IPS DF 6.9 (cell line): ENCODE measurements around the gene ADCY3.

Experiments
- DNase-seq: peaks from one replicate; pipeline ENCODE4 v3.0.0-alpha.2; 2013; ENCODE audit warnings: low read depth, low spot score
- H3K27ac ChIP-seq: one replicate; pipeline ENCODE4 v1.5.1; 2013; ENCODE audit warnings: low read length, control low read depth
- H3K27me3 ChIP-seq: 2 replicates; pipeline ENCODE4 v1.6.1; 2013; ENCODE audit warnings: mild to moderate bottlenecking, low read length; ENCODE audit not compliant: control insufficient read depth, insufficient read depth
- H3K36me3 ChIP-seq: 2 replicates; pipeline ENCODE4 v1.6.1; 2013; ENCODE audit warnings: low read length; ENCODE audit not compliant: control insufficient read depth, insufficient read depth
- H3K4me1 ChIP-seq: 2 replicates; pipeline ENCODE4 v1.6.1; 2013; ENCODE audit warnings: low read length; ENCODE audit not compliant: control insufficient read depth, insufficient read depth
- H3K4me3 ChIP-seq: 2 replicates; pipeline ENCODE4 v1.5.1; 2013; ENCODE audit warnings: mild to moderate bottlenecking, low read length
- H3K9me3 ChIP-seq: 2 replicates; pipeline ENCODE4 v1.6.1; 2013; ENCODE audit warnings: low read length, inconsistent platforms; ENCODE audit not compliant: control insufficient read depth, insufficient read depth
- WGBS: extraction: QIAGEN DNeasy Blood & Tissue Kit; methylation state at CpG from one replicate; pipeline ENCODE4 v1.1.7; 2013; ENCODE audit warnings: mixed read lengths, missing lambda C conversion rate; ENCODE audit not compliant: insufficient read length, insufficient coverage; 5-methylcytosine and 5-hydroxymethylcytosine counted together

The ADCY3 gene

DNA sequence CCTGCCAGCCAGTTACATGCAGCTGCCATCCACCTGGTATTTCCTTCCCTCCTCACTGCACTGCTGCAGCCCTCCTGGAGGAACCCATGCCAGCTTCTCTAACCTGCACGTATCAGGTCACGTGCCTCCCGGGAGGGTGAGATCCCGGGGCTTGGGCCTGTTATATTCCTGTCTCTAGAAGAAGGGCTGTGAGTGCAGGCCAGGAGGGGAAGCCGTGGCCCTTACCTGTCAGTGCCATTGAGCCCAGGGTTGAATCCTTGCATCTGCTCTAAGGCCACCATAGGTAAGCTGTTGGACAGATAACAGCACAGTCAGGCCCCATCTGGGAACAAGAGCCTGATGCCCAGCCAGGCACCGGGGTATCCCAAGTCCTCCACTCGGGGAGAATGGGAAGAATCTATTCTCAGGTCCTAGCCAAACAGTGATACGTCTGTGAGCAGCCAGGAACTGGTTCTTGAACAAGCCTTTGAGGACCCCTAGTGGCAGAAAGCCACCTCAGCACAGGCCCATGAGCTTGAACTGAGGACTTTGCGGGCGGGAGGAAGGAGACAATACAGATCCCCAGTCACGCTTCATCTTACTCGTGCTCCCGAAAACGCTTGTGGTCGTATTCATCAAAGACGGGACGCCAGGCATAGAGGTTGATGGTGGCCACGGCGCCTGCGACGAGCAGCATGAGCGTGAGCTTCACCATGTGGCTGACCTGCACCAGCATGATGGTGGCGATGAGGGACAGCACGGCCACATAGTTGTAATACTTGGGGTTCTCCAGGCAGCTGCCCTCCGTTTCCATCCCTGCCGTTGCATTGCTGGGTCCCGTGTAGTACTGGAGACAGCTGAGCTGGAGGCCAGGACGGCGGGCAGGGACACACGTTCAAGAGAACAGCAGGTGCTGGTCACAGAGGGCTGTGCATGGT lies 92.5 kb downstream of the ADCY3 start:
- Histone ChIP-seq H3K36me3 (no peaks in the 10 kb centered on the region; the same call in 1 of the 2 replicates), H3K4me1 (peaks cover 4% of the 10 kb centered on the region), H3K27ac (no peak overlapping the region), H3K4me3 (no peak overlapping the region), H3K9me3 (no peaks in the 10 kb centered on the region), H3K27me3 (no peaks in the 10 kb centered on the region)
- DNase-seq = peak; percentile 90
- WGBS = no CpG with 5 or more reads among the region's 30 CpGs

DNA sequence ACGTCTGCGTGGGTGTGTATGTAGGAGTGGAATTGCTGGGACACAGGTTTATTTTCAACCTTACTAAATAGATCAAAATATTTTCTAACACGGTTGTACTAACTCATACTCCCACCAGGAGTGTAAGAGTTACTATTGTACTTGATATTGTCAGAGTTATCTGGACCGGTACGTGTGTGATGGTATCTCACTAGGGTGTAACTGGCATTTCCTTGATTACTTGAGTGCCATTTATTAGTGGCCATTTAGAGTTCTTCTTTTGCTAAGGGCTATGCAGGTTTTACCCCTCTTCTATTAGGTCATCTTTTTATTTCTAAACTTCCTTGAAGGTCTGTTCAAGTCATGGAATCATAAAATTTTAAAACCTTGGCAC lies 93.3 kb downstream of the ADCY3 start:
- no CpG with 5 or more reads among the region's 5 CpGs for WGBS
- Histone ChIP-seq H3K4me1 (peaks cover 8% of the 10 kb centered on the region; the same call in 1 of the 2 replicates), H3K9me3 (no peaks in the 10 kb centered on the region), H3K36me3 (no peaks in the 10 kb centered on the region; the same call in 1 of the 2 replicates), H3K4me3 (no peak overlapping the region), H3K27me3 (no peaks in the 10 kb centered on the region), H3K27ac (no peak overlapping the region)
- no peak for DNase-seq

DNA sequence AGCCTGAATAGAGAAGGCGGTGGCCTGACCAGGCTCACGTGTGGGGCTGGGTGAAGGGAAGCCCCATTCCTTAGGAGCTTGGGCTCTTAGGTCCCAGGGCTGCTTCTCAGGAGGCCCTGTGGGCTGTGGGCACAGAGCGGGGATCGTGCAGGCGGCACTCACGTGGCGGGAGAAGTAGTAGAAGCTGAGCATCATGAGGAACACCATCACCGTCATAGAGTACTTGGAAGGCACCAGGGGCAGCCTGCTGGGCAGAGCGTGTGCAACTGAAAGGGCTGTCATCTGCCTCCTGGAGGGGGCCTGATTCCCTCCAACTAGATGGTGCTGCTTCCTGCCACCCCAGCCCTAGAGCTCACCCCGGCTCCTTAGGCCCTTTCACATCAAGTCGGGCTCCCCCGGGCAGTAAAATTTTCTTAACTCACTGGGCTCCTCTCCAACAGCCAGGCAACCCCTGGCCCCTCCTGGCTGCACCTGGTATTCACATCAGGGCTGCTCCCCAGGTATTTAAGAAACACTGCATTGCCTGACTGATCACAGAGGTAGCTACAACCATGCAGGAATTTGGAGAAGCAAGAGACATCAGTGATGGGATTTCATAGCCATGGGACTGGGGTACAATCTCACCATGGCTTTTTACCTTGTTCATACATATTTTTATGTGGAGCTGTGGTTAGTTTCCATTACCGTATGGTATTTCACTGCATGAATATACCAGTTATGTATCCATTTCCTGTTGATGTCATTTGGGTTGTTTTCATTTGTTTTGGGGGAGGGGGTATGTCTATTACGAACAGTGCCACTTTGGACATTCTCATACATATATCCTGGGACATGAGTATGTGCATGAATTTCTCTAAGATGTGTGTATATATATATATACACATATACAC lies 93.9 kb downstream of the ADCY3 start:
- WGBS = no CpG with 5 or more reads among the region's 14 CpGs
- H3K4me1 ChIP-seq = peaks cover 13% of the 10 kb centered on the region; the same call in 1 of the 2 replicates
- H3K9me3 ChIP-seq = no peaks in the 10 kb centered on the region
- no peaks in the 10 kb centered on the region for H3K27me3 ChIP-seq
- no peaks in the 10 kb centered on the region; the same call in 1 of the 2 replicates for H3K36me3 ChIP-seq
- DNase-seq = no peak
- no peak overlapping the region for H3K27ac ChIP-seq
- H3K4me3 ChIP-seq = no peak overlapping the region

DNA sequence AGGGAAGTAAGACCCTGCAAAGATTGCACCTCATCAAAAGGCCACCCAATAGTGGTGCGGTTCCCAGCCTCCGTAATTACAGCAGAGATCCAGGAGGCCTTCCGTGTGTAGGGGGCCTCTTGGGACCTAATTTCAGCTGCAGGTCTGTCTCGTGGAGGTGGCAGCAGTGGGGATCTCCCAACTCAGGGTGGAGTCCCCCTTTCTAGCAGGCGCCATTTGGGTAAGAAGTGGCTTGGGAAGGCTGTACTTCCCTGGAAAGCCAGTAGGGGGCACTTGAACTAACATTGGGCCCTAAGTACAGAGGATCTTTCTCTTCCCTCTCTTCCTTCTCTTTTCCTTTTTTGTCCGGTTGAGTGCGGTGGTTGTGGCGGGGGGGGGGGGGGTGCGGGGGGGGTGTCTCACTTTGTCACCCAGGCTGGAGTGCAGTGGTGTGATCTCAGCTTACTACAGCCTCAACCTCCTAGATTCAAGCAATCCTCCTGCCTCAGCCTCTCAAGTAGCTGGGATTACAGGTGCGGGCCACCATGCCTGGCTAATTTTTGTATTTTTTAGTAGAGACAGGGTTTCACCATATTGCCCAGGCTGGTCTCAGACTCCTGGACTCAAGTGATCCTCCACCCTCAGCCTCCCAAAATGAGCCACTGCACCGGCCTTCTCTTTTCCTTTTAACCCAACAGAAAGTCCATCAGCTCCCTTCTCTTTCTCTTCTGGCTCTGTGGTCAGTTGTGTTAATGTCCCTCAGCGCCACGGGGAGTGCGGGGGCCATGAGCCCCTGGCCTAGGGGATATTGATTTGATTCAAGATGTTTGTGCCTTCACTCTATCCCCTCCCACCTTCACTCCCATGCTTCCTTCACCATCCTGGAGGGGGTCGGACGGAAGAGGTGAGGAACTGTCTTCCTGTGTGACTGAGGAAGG lies 94.8 kb downstream of the ADCY3 start:
- no peak overlapping the region for H3K4me3 ChIP-seq
- H3K27me3 ChIP-seq = no peaks in the 10 kb centered on the region
- H3K27ac ChIP-seq = no peak overlapping the region
- no peaks in the 10 kb centered on the region; the same call in 1 of the 2 replicates for H3K36me3 ChIP-seq
- DNase-seq = no peak
- no CpG with 5 or more reads among the region's 16 CpGs for WGBS
- H3K4me1 ChIP-seq = peaks cover 15% of the 10 kb centered on the region; the same call in 1 of the 2 replicates
- H3K9me3 ChIP-seq = no peaks in the 10 kb centered on the region

DNA sequence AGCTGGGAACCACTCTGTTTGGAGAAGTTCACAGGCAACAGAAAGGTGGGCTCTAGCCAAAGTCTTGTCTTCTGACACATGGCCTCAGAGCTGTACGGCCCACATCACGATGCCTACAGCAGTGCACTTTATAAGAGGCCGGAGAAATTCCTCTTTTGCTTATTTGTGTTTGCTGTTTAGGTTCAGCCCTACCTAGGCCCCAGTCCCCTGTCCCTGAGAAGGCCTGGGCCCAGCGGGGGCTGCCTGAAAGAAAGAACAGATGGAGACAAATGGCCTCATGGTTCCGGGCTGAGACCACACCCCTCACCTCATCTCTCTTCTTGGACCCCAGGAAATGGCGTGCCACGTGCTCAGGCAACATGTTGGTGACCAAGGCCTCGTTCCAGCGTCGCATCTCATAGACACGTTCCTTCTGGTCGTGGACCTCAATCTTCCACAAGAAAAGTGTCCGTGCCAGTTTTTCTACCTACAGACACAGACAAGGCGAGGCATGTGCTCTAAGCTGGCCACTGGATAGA lies 95.9 kb downstream of the ADCY3 start:
- Histone ChIP-seq H3K4me1 (peaks cover 15% of the 10 kb centered on the region; the same call in 1 of the 2 replicates), H3K36me3 (peaks cover 7% of the 10 kb centered on the region), H3K27me3 (no peaks in the 10 kb centered on the region), H3K27ac (no peak overlapping the region), H3K4me3 (no peak overlapping the region), H3K9me3 (no peaks in the 10 kb centered on the region)
- no CpG with 5 or more reads among the region's 14 CpGs for WGBS
- no peak for DNase-seq

DNA sequence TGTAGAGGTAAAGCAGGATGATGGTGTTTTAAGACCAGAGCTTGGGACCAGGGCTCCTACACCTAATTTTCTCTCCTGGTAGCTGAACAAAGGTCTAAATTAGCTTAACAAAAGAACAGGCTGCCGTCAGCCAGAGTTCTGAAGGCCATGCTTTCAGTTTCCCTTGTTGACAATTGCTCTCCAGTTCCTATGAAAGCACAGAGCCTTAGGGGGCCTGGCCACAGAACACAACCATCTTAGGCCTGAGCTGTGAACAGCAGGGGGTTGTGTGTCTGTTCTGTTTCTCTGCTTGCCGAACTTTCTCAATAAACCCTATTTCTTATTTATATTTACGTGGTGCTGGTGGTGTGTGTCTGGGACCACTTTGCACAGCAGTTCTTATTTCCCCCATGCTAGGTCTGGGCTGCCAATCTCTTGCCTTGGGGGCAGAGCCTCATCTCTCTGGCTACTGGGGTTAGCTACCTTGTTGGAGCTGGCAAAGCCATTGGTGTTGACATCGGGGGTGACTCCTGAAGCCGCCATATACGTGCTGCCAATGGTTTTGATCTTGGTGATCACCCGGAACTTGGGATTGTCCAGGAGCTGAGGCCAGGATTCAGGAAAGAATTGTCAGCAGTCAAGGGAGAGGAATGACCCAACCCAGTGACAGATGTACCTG lies 97.9 kb downstream of the ADCY3 start:
- Histone ChIP-seq H3K27me3 (no peaks in the 10 kb centered on the region), H3K4me1 (peaks cover 14% of the 10 kb centered on the region; the same call in 1 of the 2 replicates), H3K36me3 (peaks cover 10% of the 10 kb centered on the region), H3K9me3 (no peaks in the 10 kb centered on the region), H3K4me3 (no peak overlapping the region), H3K27ac (no peak overlapping the region)
- peak; percentile 79 for DNase-seq
- WGBS = no CpG with 5 or more reads among the region's 7 CpGs

DNA sequence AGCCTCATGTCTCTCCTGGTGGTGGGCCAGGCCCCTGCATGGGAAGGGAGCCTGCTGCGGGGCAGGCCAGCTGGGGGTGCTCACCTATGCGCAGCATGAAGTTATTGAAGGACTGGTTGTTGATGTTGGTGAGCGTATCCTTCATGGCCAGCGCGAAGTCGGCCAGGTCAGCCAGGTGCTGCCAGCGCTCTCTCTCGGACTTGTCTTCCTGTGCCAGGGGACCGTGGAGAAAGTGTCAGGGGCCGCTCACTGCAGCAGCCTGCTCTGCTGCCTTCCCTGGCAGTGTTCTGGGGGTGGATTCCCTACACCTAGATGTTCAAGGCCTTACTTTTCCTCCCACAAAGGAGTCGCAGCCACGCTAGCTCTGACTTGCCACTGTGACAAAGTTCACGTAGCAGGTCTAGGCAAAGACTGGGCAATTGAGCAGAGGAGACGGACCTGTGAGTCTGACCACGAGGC lies 98.6 kb downstream of the ADCY3 start:
- Histone ChIP-seq H3K9me3 (no peaks in the 10 kb centered on the region), H3K4me1 (peaks cover 13% of the 10 kb centered on the region; the same call in 1 of the 2 replicates), H3K27ac (no peak overlapping the region), H3K36me3 (peaks cover 16% of the 10 kb centered on the region), H3K27me3 (no peaks in the 10 kb centered on the region), H3K4me3 (no peak overlapping the region)
- DNase-seq = no peak
- no CpG with 5 or more reads among the region's 15 CpGs for WGBS

DNA sequence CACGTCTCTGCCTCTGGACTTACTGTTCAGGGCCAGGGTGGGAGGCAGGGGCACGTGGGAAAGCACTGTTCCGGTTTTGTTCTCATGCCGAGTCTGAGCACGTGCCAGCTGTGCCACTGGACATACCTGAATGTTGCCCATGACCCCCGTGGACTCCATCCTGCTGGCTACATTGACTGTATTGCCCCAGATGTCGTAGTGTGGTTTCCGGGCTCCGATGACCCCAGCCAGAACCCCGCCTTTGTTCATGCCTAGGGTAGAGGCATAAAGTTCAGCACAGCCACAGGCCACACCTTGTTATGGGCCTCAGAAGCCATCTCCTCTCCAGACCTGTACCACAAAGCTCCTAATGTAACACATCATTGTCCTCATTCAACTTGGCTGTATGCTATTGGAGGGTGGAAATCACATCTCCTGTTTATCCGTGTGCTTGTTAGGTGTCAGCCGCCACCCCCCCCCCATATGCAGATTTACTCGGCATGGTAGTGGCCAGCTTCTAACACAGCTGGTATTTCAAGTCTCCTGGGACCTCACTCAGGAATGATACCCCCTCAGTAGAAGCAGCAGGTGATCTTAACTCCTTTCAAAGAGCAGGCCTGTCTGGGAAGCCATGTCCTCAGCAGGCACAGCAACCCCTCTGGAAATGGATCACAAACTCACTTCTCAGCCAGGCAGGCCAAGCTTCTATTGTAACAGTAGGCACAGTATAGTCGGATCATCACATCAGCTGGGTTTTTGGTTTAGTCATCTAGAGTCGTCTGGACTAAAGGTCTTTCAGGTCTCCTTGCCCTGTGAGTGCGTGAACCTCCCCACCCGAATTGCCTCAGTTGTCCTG lies 99.2 kb downstream of the ADCY3 start:
- peaks cover 18% of the 10 kb centered on the region for H3K36me3 ChIP-seq
- H3K27ac ChIP-seq = no peak overlapping the region
- H3K4me3 ChIP-seq = no peak overlapping the region
- H3K27me3 ChIP-seq = no peaks in the 10 kb centered on the region
- no CpG with 5 or more reads among the region's 17 CpGs for WGBS
- no peaks in the 10 kb centered on the region for H3K9me3 ChIP-seq
- DNase-seq = no peak
- H3K4me1 ChIP-seq = peaks cover 13% of the 10 kb centered on the region; the same call in 1 of the 2 replicates

DNA sequence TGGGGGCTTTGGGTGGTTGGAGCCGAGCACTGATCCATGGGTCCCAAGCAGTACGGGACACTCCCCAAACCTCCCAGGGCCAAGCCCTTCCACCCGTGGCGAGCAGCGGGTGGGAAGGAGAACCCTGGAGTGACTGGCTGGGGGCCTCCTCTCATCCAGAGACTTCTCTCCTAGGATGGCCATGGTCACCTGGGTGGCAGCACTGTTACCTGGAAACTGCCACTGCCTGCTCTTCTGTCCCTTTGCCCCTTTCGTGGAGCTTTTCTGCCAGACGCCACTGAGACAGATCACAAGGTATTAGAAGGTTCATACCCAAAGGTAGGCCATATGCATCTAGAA lies 99.9 kb downstream of the ADCY3 start:
- Histone ChIP-seq H3K36me3 (peaks cover 24% of the 10 kb centered on the region), H3K27ac (no peak overlapping the region)

More for the DNA sequence above, 99.9 kb downstream of the ADCY3 start:
- Histone ChIP-seq H3K27me3 (no peaks in the 10 kb centered on the region), H3K9me3 (no peaks in the 10 kb centered on the region), H3K4me1 (peaks cover 13% of the 10 kb centered on the region; the same call in 1 of the 2 replicates), H3K4me3 (no peak overlapping the region)
- WGBS = no CpG with 5 or more reads among the region's 7 CpGs
- DNase-seq = no peak
